ENCODE measurements around the gene PHACTR2.

The PHACTR2 gene

DNA sequence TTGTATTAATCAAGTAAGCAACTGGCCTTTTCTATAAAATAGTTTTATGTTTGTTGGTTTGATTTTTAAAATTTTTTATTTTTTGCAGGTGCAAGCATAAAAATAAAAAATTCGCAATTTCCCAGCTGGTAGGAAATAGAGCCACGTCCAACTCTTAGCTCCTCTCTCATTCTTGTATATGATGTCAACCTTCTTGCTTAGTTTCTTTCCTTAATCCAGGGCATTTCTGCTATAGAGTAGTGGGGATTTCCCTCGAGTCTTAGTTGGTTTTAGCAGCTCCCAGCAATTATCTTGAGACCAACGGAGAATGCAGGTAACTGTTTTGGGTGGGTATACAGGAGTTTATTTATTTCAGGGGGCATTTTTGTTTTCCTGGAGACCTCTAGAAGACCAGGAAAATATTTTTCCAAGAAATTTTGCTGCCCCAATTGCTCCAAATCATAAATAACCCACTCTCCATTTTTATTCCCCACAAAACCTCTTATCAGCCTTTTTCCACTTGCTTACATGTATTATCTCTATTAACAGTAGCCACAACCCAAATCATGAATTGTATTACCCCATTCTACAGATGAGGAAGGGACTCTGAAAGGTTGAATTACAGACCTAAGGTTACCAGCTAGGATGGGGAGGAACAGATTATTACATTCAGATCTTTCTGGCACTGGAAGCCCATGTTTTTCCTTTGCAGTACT, 18.4 kb downstream of the PHACTR2 start:
- no peak for DNase-seq (ENCODE audit: low read depth, low spot score)
- no peak overlapping the region for H3K27ac ChIP-seq

DNA sequence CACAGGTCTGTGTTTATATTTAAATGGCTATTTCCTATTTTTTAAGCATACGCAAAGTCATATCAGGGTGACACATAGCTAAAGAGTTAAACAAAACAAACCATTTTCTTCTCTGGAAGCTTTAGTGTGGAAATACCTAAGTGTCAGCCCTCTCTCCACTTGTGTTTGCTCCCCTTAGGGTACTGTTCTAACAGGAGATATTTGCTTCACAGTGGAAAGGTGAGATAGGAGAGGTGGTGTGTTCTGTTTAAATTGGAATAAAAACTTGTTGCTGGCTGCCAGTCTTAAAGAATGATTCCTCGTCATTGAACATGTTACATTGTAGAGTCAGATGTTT, 18.9 kb downstream of the PHACTR2 start:
- DNase-seq (ENCODE audit: low read depth, low spot score), result no peak
- H3K27ac ChIP-seq, result no peak overlapping the region

GRCh38 chr6:143697076-143697800, 19.5 kb downstream of the PHACTR2 start:
- no peak for DNase-seq (ENCODE audit: low read depth, low spot score)
- no peak overlapping the region for H3K27ac ChIP-seq

- DNase-seq (ENCODE audit: low read depth, low spot score), result no peak
- no peak overlapping the region for H3K27ac ChIP-seq
Measured at GRCh38 chr6:143698329-143698728, 20.6 kb downstream of the PHACTR2 start.

- H3K27ac ChIP-seq, result no peak overlapping the region
- DNase-seq (ENCODE audit: low read depth, low spot score), result no peak
Measured at GRCh38 chr6:143698759-143699429, 21.1 kb downstream of the PHACTR2 start.

- DNase-seq (ENCODE audit: low read depth, low spot score), result no peak
- no peak overlapping the region for H3K27ac ChIP-seq
Measured at GRCh38 chr6:143699430-143699825, 21.7 kb downstream of the PHACTR2 start.

- no peak overlapping the region for H3K27ac ChIP-seq
- DNase-seq (ENCODE audit: low read depth, low spot score), result no peak
Measured at GRCh38 chr6:143700684-143701348, 23.1 kb downstream of the PHACTR2 start.

- no peak overlapping the region for H3K27ac ChIP-seq
Measured at GRCh38 chr6:143701349-143702234, 23.8 kb downstream of the PHACTR2 start.

GRCh38 chr6:143705569-143705968, 27.8 kb downstream of the PHACTR2 start:
- DNase-seq (ENCODE audit: low read depth, low spot score), result no peak
- no peak overlapping the region for H3K27ac ChIP-seq

More at GRCh38 chr6:143701349-143702234, 23.8 kb downstream of the PHACTR2 start:
- DNase-seq (ENCODE audit: low read depth, low spot score), result no peak

- no peak overlapping the region for H3K27ac ChIP-seq
- no peak for DNase-seq (ENCODE audit: low read depth, low spot score)
Measured at GRCh38 chr6:143707697-143708096, 29.9 kb downstream of the PHACTR2 start.

GRCh38 chr6:143708889-143709288, 31.1 kb downstream of the PHACTR2 start:
- DNase-seq (ENCODE audit: low read depth, low spot score), result no peak
- no peak overlapping the region for H3K27ac ChIP-seq

GRCh38 chr6:143711714-143712113, 33.9 kb downstream of the PHACTR2 start:
- DNase-seq (ENCODE audit: low read depth, low spot score), result no peak
- no peak overlapping the region for H3K27ac ChIP-seq

GRCh38 chr6:143718472-143718871, 40.7 kb downstream of the PHACTR2 start:
- H3K27ac ChIP-seq, result no peak overlapping the region

DNA sequence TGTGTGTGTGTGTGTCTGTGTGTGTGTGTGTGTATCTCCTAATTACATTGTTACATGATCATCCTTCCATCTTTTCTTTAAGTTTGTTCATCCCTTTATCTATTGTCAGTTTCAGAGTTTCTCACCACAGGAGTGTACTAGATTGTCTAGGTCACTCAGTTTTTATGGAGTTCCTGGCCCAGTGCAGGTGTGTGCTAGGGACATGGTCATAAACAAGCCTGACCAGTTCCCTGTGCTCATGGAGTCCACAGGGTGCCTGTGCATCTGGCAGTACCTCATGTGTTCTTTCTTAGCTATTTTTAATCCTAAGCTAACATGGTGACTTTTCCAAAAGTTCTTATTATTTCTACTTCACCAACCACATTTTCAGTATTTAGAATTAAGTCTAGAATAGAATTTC, 43.9 kb downstream of the PHACTR2 start:
- no peak for DNase-seq (ENCODE audit: low read depth, low spot score)
- H3K27ac ChIP-seq, result no peak overlapping the region

More at GRCh38 chr6:143718472-143718871, 40.7 kb downstream of the PHACTR2 start:
- DNase-seq (ENCODE audit: low read depth, low spot score), result no peak

- no peak for DNase-seq (ENCODE audit: low read depth, low spot score)
Measured at GRCh38 chr6:143724876-143725275, 47.1 kb downstream of the PHACTR2 start.

DNA sequence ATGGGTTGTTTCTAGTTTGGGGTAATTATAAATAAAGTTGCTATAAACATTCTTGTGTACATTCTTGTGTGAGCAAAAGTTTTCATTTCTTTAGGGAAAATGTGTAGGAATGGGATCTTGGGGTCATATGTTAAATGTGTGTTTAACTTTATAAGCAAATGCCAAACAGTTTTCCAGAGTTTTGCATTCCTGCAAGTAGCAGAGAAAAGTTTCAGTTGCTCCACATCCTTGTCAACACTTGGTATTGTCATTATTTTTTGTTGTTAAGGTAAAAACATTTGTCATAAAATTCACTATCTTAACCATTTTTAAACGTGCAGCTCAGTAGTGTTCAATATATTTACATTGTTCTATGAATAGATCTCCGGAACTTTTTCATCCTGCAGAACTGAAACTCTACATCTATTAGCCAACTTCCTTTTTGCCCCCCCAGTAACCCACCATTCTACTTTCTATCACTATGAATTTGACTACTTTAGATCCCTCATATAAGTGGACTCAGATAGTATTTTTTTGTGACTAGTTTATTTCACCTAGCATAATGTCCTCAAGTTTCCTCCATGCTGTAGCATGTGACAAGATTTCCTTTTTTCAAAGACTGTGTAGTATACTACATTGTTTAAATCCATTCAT, 48.4 kb downstream of the PHACTR2 start:
- DNase-seq (ENCODE audit: low read depth, low spot score), result no peak
- H3K27ac ChIP-seq, result no peak overlapping the region

More at GRCh38 chr6:143724876-143725275, 47.1 kb downstream of the PHACTR2 start:
- no peak overlapping the region for H3K27ac ChIP-seq

DNA sequence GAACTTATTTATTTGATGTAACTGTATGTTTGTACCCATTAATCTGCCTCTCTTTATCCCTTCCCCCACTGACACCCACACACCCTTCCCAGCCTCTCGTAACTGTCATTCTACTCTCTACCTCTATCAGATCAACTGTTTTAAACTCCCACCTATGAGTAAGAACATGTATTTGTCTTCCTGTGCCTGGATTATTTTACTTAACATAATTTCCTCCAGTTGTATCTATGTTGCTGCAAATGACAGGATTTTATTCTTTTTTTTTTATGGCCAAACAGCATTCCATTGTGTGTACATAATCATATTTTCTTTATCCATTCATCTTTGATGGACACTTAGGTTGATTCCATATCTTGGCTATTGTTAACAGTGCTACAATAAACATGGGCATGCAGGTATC, 49.3 kb downstream of the PHACTR2 start:
- no peak overlapping the region for H3K27ac ChIP-seq
- DNase-seq (ENCODE audit: low read depth, low spot score), result no peak

- DNase-seq (ENCODE audit: low read depth, low spot score), result no peak
Measured at GRCh38 chr6:143731789-143732188, 54.0 kb downstream of the PHACTR2 start.

GRCh38 chr6:143732536-143732935, 54.8 kb downstream of the PHACTR2 start:
- H3K27ac ChIP-seq, result no peak overlapping the region
- DNase-seq (ENCODE audit: low read depth, low spot score), result no peak

More at GRCh38 chr6:143731789-143732188, 54.0 kb downstream of the PHACTR2 start:
- no peak overlapping the region for H3K27ac ChIP-seq

Data from epithelial cell of prostate (primary cell).